Liver (tissue), 9 donors: ENCODE results near the gene PLA2G4B. TPM values are rescaled to one million over a fixed set of nuclear protein-coding genes. Genes with fewer than 3 reads are reported as not detected.

ENCODE experiments used
- DNase-seq: peaks from one replicate; pipeline ENCODE4 v3.0.0-alpha.2; 2017; ENCODE audit warnings: low spot score
- H3K27ac ChIP-seq, 2 donors: one replicate each; pipeline ENCODE4 v1.7.0; 2013; ENCODE audit warnings: inconsistent platforms in 2 of 2, low read length in 2 of 2, control low read depth in 1 of 2, low read depth in 1 of 2, mild to moderate bottlenecking in 1 of 2
- H3K27me3 ChIP-seq, 4 donors: one replicate each; pipeline versions ENCODE4 v1.6.1 to v1.7.0; 2013; ENCODE audit warnings: low read length in 3 of 4, inconsistent platforms in 1 of 4, mild to moderate bottlenecking in 1 of 4, moderate library complexity in 1 of 4; ENCODE audit not compliant: control insufficient read depth in 4 of 4, insufficient read depth in 4 of 4
- H3K36me3 ChIP-seq, 4 donors: one replicate each; pipeline versions ENCODE4 v1.6.1 to v1.7.0; 2013; ENCODE audit warnings: low read length in 3 of 4, mild to moderate bottlenecking in 3 of 4, low read depth in 1 of 4, moderate library complexity in 1 of 4; ENCODE audit not compliant: control insufficient read depth in 4 of 4, insufficient read depth in 3 of 4
- H3K4me1 ChIP-seq, 4 donors: one replicate each; pipeline versions ENCODE4 v1.6.1 to v1.7.0; 2013; ENCODE audit warnings: low read length in 3 of 4, mild to moderate bottlenecking in 3 of 4, moderate library complexity in 1 of 4; ENCODE audit not compliant: control insufficient read depth in 4 of 4, insufficient read depth in 4 of 4
- H3K4me3 ChIP-seq, 3 donors: one replicate each; pipeline versions ENCODE4 v1.6.1 to v1.7.0; 2013; ENCODE audit warnings: low read length in 3 of 3, control low read depth in 1 of 3, low read depth in 1 of 3, mild to moderate bottlenecking in 1 of 3
- H3K9ac ChIP-seq, 2 donors: one replicate each; pipeline ENCODE4 v1.7.0; 2013; ENCODE audit warnings: low read length in 2 of 2, mild to moderate bottlenecking in 2 of 2, moderate library complexity in 2 of 2, control low read depth in 1 of 2, low read depth in 1 of 2
- H3K9me3 ChIP-seq, 4 donors: one replicate each; pipeline versions ENCODE4 v1.6.1 to v1.7.0; 2013; ENCODE audit warnings: low read length in 3 of 4; ENCODE audit not compliant: control insufficient read depth in 4 of 4
- ATF3 ChIP-seq: IDR thresholded peaks from 2 replicates; pipeline ENCODE4 v1.6.1; 2016; ENCODE audit warnings: antibody characterized with exemption
- CTCF ChIP-seq: fragments of 150-350 bp; IDR thresholded peaks from 2 replicates; pipeline ENCODE4 v1.5.1; 2017; ENCODE audit warnings: improper control_type of control experiment, low read depth, low read length; ENCODE audit not compliant: missing input control
- EGR1 ChIP-seq, 2 donors: IDR thresholded peaks; 2 replicates each; pipeline ENCODE4 v1.6.1; 2016 to 2018; ENCODE audit warnings: antibody characterized with exemption in 2 of 2, low read depth in 2 of 2
- FOXA1 ChIP-seq: IDR thresholded peaks from 2 replicates; pipeline ENCODE4 v1.6.1; 2016; ENCODE audit warnings: antibody characterized with exemption
- FOXA2 ChIP-seq: IDR thresholded peaks from 2 replicates; pipeline ENCODE4 v1.6.1; 2016; ENCODE audit warnings: antibody characterized with exemption
- GABPA ChIP-seq, 2 donors: IDR thresholded peaks in 1 of 2; conservative IDR thresholded peaks in 1 of 2; 2 replicates each; pipeline ENCODE4 v1.6.1; 2016; ENCODE audit warnings: antibody characterized with exemption in 2 of 2, mild to moderate bottlenecking in 1 of 2, moderate library complexity in 1 of 2
- HNF4A ChIP-seq, 2 donors: conservative IDR thresholded peaks; 2 replicates each; pipeline ENCODE4 v1.6.1; 2016; ENCODE audit warnings: antibody characterized with exemption in 2 of 2, mild to moderate bottlenecking in 2 of 2
- HNF4G ChIP-seq: IDR thresholded peaks from 2 replicates; pipeline ENCODE4 v1.6.1; 2016; ENCODE audit warnings: antibody characterized with exemption
- JUND ChIP-seq, 2 donors: IDR thresholded peaks; 2 replicates each; pipeline ENCODE4 v1.6.1; 2016; ENCODE audit warnings: antibody characterized with exemption in 2 of 2
- MAX ChIP-seq: IDR thresholded peaks from 2 replicates; pipeline ENCODE4 v1.6.1; 2016; ENCODE audit warnings: antibody characterized with exemption
- NR2F2 ChIP-seq: IDR thresholded peaks from 2 replicates; pipeline ENCODE4 v1.6.1; 2016; ENCODE audit warnings: antibody characterized with exemption
- RAD21 ChIP-seq, 2 donors: IDR thresholded peaks; 2 replicates each; pipeline ENCODE4 v1.6.1; 2016; ENCODE audit warnings: antibody characterized with exemption in 2 of 2, mild to moderate bottlenecking in 2 of 2
- REST ChIP-seq: IDR thresholded peaks from 2 replicates; pipeline ENCODE4 v1.6.1; 2016; ENCODE audit warnings: antibody characterized with exemption, mild to moderate bottlenecking
- RXRA ChIP-seq, 2 donors: IDR thresholded peaks; 2 replicates each; pipeline ENCODE4 v1.6.1; 2017 to 2018; ENCODE audit warnings: antibody characterized with exemption in 2 of 2, mild to moderate bottlenecking in 1 of 2
- SP1 ChIP-seq: IDR thresholded peaks from 2 replicates; pipeline ENCODE4 v1.6.1; 2018; ENCODE audit warnings: antibody characterized with exemption, mild to moderate bottlenecking
- TAF1 ChIP-seq: conservative IDR thresholded peaks from 2 replicates; pipeline ENCODE4 v1.6.1; 2016; ENCODE audit warnings: antibody characterized with exemption, mild to moderate bottlenecking
- YY1 ChIP-seq: IDR thresholded peaks from 2 replicates; pipeline ENCODE4 v1.6.1; 2016; ENCODE audit warnings: antibody characterized with exemption, mild to moderate bottlenecking
- ZBTB33 ChIP-seq: IDR thresholded peaks from 2 replicates; pipeline ENCODE4 v1.6.1; 2016; ENCODE audit warnings: antibody characterized with exemption
- WGBS: extraction: QIAGEN DNeasy Blood & Tissue Kit; methylation state at CpG from one replicate; pipeline ENCODE4 v1.1.7; 2013; 5-methylcytosine and 5-hydroxymethylcytosine counted together
- polyA plus RNA-seq, 2 donors: library from polyadenylated mRNA; stranded (reverse) in 1 of 2; unstranded in 1 of 2; fragments of 200-250 nt in 1 of 2; fragments of >200 nt in 1 of 2; fragmentation: Nextera tagmentation in 1 of 2; extraction: Ambion mirVana in 1 of 2; gene quantifications; one replicate each; pipeline versions ENCODE4 v1.2.1 to v1.2.3, GENCODE V29; 2013 to 2015
- total RNA-seq, 2 donors: library from RNA; depleted of rRNA; stranded (reverse); fragments of >200 nt; gene quantifications; one replicate each; pipeline ENCODE4 v1.2.3, GENCODE V29; 2014
- donor health status: healthy.
- donor health status: healthy.
- donor health status: healthy.
- donor health status: healthy.
- donor health status: healthy.

Gene PLA2G4B
- total and polyA plus RNA-seq, 4 donors: 0.33 to 3.6 (median 2.3) TPM

- Histone ChIP-seq H3K27me3 (no peaks in the 10 kb centered on the region), H3K4me3 (no peak overlapping the region), H3K9me3 (no peaks in the 10 kb centered on the region), H3K9ac (no peak overlapping the region), H3K4me1 (no peaks in the 10 kb centered on the region), H3K27ac (no peak overlapping the region), H3K36me3 (peaks cover 0 to 3% (median 0%) of the 10 kb centered on the region in 4 donors)
- WGBS: 97% methylated on average over 3 of the region's 3 CpGs
- DNase-seq: no peak
- TF ChIP-seq MAX (no peak), JUND (IDR thresholded peaks at IDR 0.05) (no peak), FOXA2 (no peak), ZBTB33 (no peak), HNF4A (conservative IDR thresholded peaks at IDR 0.05) (no peak), YY1 (no peak), RAD21 (IDR thresholded peaks at IDR 0.05) (no peak), GABPA (IDR thresholded peaks at IDR 0.05 in 1 of 2, conservative IDR thresholded peaks at IDR 0.05 in 1 of 2) (no peak), TAF1 (no peak), NR2F2 (no peak)
Measured at GRCh38 chr15:41801850-41802455, 36.7 kb upstream of the PLA2G4B start.

- DNase-seq: no peak
- Histone ChIP-seq H3K4me1 (no peaks in the 10 kb centered on the region), H3K27me3 (no peaks in the 10 kb centered on the region), H3K36me3 (peaks cover 0 to 3% (median 0%) of the 10 kb centered on the region in 4 donors), H3K27ac (no peak overlapping the region), H3K9ac (no peak overlapping the region), H3K4me3 (no peak overlapping the region), H3K9me3 (no peaks in the 10 kb centered on the region)
- TF ChIP-seq HNF4A (conservative IDR thresholded peaks at IDR 0.05) (no peak), SP1 (no peak), EGR1 (IDR thresholded peaks at IDR 0.05; ENCODE audit: low read depth in 2 of 2) (no peak), CTCF (no peak), HNF4G (no peak), FOXA2 (no peak), MAX (no peak), RAD21 (IDR thresholded peaks at IDR 0.05) (no peak), TAF1 (no peak), JUND (IDR thresholded peaks at IDR 0.05) (no peak), GABPA (IDR thresholded peaks at IDR 0.05 in 1 of 2, conservative IDR thresholded peaks at IDR 0.05 in 1 of 2) (no peak), FOXA1 (no peak), RXRA (IDR thresholded peaks at IDR 0.05) (no peak), ATF3 (no peak), YY1 (no peak), REST (no peak), NR2F2 (no peak), ZBTB33 (no peak)
- 97% methylated on average over 2 of the region's 2 CpGs for WGBS
Measured at GRCh38 chr15:41804361-41804760, 34.3 kb upstream of the PLA2G4B start.
